HCEC 1CT (cell line): Measurements from ENCODE around the gene PAOX.

Experiments used
- DNase-seq: peaks from one replicate; pipeline ENCODE4 v3.0.0-alpha.2; 2017

PAOX gene

GRCh38 chr10:133388236-133388972, 9.3 kb downstream of the PAOX start:
- DNase-seq: no peak

GRCh38 chr10:133388973-133389818, 10.1 kb downstream of the PAOX start:
- no peak for DNase-seq

- DNase-seq: no peak
Measured at GRCh38 chr10:133390597-133391248, 11.7 kb downstream of the PAOX start.

GRCh38 chr10:133391249-133391635, 12.2 kb downstream of the PAOX start:
- no peak for DNase-seq

GRCh38 chr10:133391761-133392518, 12.9 kb downstream of the PAOX start:
- DNase-seq: no peak

- DNase-seq: no peak
Measured at GRCh38 chr10:133393401-133394063, 14.5 kb downstream of the PAOX start.

GRCh38 chr10:133394064-133394663, 15.1 kb downstream of the PAOX start, which contains the start of gene MTG1:
Gene MTG1 (plus strand): TSS chr10:133394157. CDS start chr10:133394221, 64 bp downstream.
- DNase-seq: peak; percentile 89

- DNase-seq: peak; percentile 4
Measured at GRCh38 chr10:133394801-133395221, 15.7 kb downstream of the PAOX start.

- no peak for DNase-seq
Measured at GRCh38 chr10:133396035-133396624, 17.1 kb downstream of the PAOX start.

GRCh38 chr10:133397938-133398337, 18.9 kb downstream of the PAOX start:
- peak; percentile 46 for DNase-seq

GRCh38 chr10:133399123-133399601, 20.1 kb downstream of the PAOX start:
- no peak for DNase-seq

GRCh38 chr10:133400624-133401424, 21.8 kb downstream of the PAOX start:
- DNase-seq: no peak

GRCh38 chr10:133401500-133401899, 22.4 kb downstream of the PAOX start:
- no peak for DNase-seq

- DNase-seq: no peak
Measured at GRCh38 chr10:133401981-133402725, 23.1 kb downstream of the PAOX start.

- no peak for DNase-seq
Measured at GRCh38 chr10:133403359-133403758, 24.3 kb downstream of the PAOX start.

GRCh38 chr10:133403784-133404183, 24.7 kb downstream of the PAOX start:
- DNase-seq: no peak

GRCh38 chr10:133405272-133405671, 26.2 kb downstream of the PAOX start:
- DNase-seq: peak; percentile 31

GRCh38 chr10:133405844-133406527, 26.9 kb downstream of the PAOX start:
- peak; percentile 25 for DNase-seq
